DMS114 treated with DMSO at 0.1 percent for 48 hours (cell line): ENCODE results near the gene RALBP1.
"Not testable (repeated sequence)": the region's sequence is repeated elsewhere in the genome, so short reads cannot be mapped to it uniquely, and the experiment has no call there.

Experiments used
- DNase-seq: peaks from one replicate; lab custom pipeline; 2025; ENCODE audit not compliant: unreplicated experiment; lab: John Stamatoyannopoulos, UW

Gene RALBP1

GRCh38 chr18:9474983-9475642, at the start of gene RALBP1:
Gene RALBP1 (plus strand): TSS chr18:9475513. CDS start chr18:9513046, 37,533 bp downstream.
- peak; percentile 94 for DNase-seq

GRCh38 chr18:9426753-9427152, 48.6 kb upstream of the RALBP1 start:
- DNase-seq, result no peak

- DNase-seq, result no peak
Observed at GRCh38 chr18:9428301-9428706, 47.0 kb upstream of the RALBP1 start.

- no peak for DNase-seq
Observed at GRCh38 chr18:9428862-9429661, 46.3 kb upstream of the RALBP1 start.

GRCh38 chr18:9429662-9429993, 45.7 kb upstream of the RALBP1 start:
- DNase-seq, result no peak

- not testable (repeated sequence) for DNase-seq
Observed at GRCh38 chr18:9430315-9430714, 45.0 kb upstream of the RALBP1 start.

- DNase-seq, result no peak
Observed at GRCh38 chr18:9431296-9431695, 44.0 kb upstream of the RALBP1 start.

GRCh38 chr18:9433122-9433521, 42.2 kb upstream of the RALBP1 start:
- not testable (repeated sequence) for DNase-seq

- no peak for DNase-seq
Observed at GRCh38 chr18:9433671-9434121, 41.6 kb upstream of the RALBP1 start.

GRCh38 chr18:9434122-9434701, 41.1 kb upstream of the RALBP1 start:
- DNase-seq, result no peak

GRCh38 chr18:9435041-9435440, 40.3 kb upstream of the RALBP1 start:
- DNase-seq, result no peak

- no peak for DNase-seq
Observed at GRCh38 chr18:9436206-9436929, 38.9 kb upstream of the RALBP1 start.

- DNase-seq, result no peak
Observed at GRCh38 chr18:9437021-9437437, 38.3 kb upstream of the RALBP1 start.

- no peak for DNase-seq
Observed at GRCh38 chr18:9437672-9438071, 37.6 kb upstream of the RALBP1 start.

GRCh38 chr18:9441061-9441460, 34.3 kb upstream of the RALBP1 start:
- no peak for DNase-seq

- DNase-seq, result no peak
Observed at GRCh38 chr18:9444549-9444948, 30.8 kb upstream of the RALBP1 start.

GRCh38 chr18:9446839-9447238, 28.5 kb upstream of the RALBP1 start:
- DNase-seq, result no peak

GRCh38 chr18:9447334-9447733, 28.0 kb upstream of the RALBP1 start:
- no peak for DNase-seq

GRCh38 chr18:9449600-9450414, 25.5 kb upstream of the RALBP1 start:
- no peak for DNase-seq

- DNase-seq, result not testable (repeated sequence)
Observed at GRCh38 chr18:9450920-9451319, 24.4 kb upstream of the RALBP1 start.

- DNase-seq, result no peak
Observed at GRCh38 chr18:9453283-9453682, 22.0 kb upstream of the RALBP1 start.
